AG04449 (cell line): ENCODE measurements around the gene PLPP7.

ENCODE experiments used
- CTCF ChIA-PET: fragments of 350-600 bp; formaldehyde crosslinking; extraction: SDS; loops from one replicate; lab custom pipeline; 2021; ENCODE audit warnings: antibody characterized with exemption; lab: Yijun Ruan, JAX
- POLR2A ChIA-PET: fragments of 400-600, 350-600 bp; formaldehyde crosslinking; extraction: SDS; loops from one replicate; lab custom pipeline; 2020; ENCODE audit warnings: antibody characterized with exemption, inconsistent platforms; lab: Yijun Ruan, JAX
- DNase-seq: peaks from one replicate; pipeline ENCODE4 v3.0.0-alpha.2; 2010; ENCODE audit warnings: low read depth, low spot score
- H3K4me3 ChIP-seq: 2 replicates; pipeline ENCODE4 v1.5.1; 2011; ENCODE audit warnings: low read depth, mild to moderate bottlenecking, control low read depth, low read length
- CTCF ChIP-seq: IDR thresholded peaks from one replicate; pipeline ENCODE4 v1.5.1; 2011; ENCODE audit warnings: mild to moderate bottlenecking, moderate library complexity, low read length, control low read depth, inconsistent platforms; ENCODE audit not compliant: insufficient read depth; ENCODE audit errors: missing control alignments

Gene PLPP7

GRCh38 chr9:131292937-131293336 is 3.4 kb downstream of the PLPP7 start:
- no peak overlapping the region for H3K4me3 ChIP-seq
- no peak for TF ChIP-seq CTCF
- ChIA-PET CTCF (interaction anchor here (1.3 kb wide), 1 partner anchor 44 kb away, joined by 5 read pairs; no protein-coding TSS in a partner anchor), POLR2A (no interaction called here)
- no peak for DNase-seq

- ChIA-PET POLR2A (no interaction called here), CTCF (no interaction called here)
- no peak for DNase-seq
- TF ChIP-seq CTCF = no peak
- H3K4me3 ChIP-seq = no peak overlapping the region
Observed at GRCh38 chr9:131296460-131296859, 6.9 kb downstream of the PLPP7 start.

GRCh38 chr9:131296906-131297500 is 7.5 kb downstream of the PLPP7 start:
- ChIA-PET CTCF (no interaction called here), POLR2A (no interaction called here)
- TF ChIP-seq CTCF = no peak
- DNase-seq = no peak
- H3K4me3 ChIP-seq = no peak overlapping the region

- H3K4me3 ChIP-seq = no peak overlapping the region
- no peak for TF ChIP-seq CTCF
- no peak for DNase-seq
- ChIA-PET CTCF (no interaction called here), POLR2A (no interaction called here)
Observed at GRCh38 chr9:131297903-131298302, 8.4 kb downstream of the PLPP7 start.

GRCh38 chr9:131298341-131298740 is 8.8 kb downstream of the PLPP7 start:
- no peak overlapping the region for H3K4me3 ChIP-seq
- ChIA-PET POLR2A (no interaction called here), CTCF (no interaction called here)
- no peak for TF ChIP-seq CTCF
- no peak for DNase-seq

GRCh38 chr9:131298816-131299215 is 9.3 kb downstream of the PLPP7 start:
- H3K4me3 ChIP-seq = no peak overlapping the region
- DNase-seq = no peak
- no peak for TF ChIP-seq CTCF
- ChIA-PET CTCF (no interaction called here), POLR2A (no interaction called here)
